Neuronal stem cell (in vitro differentiated cells): ENCODE results near the gene TRIM67.

Experiments
- DNase-seq: peaks from one replicate; pipeline ENCODE4 v3.0.0-alpha.2; 2013; ENCODE audit warnings: low spot score
- H2AFZ ChIP-seq: one replicate; pipeline ENCODE4 v1.6.1; 2013; ENCODE audit warnings: mild to moderate bottlenecking, low read length, inconsistent platforms
- H2AK5ac ChIP-seq: 2 replicates; pipeline ENCODE4 v1.6.1; 2013; ENCODE audit warnings: low read depth, mild to moderate bottlenecking, inconsistent platforms, low read length, moderate library complexity, mixed read lengths
- H2BK120ac ChIP-seq: 2 replicates; pipeline ENCODE4 v1.6.1; 2013; ENCODE audit warnings: low read depth, mild to moderate bottlenecking, inconsistent platforms, low read length, moderate library complexity, mixed read lengths
- H2BK12ac ChIP-seq: one replicate; pipeline ENCODE4 v1.6.1; 2013; ENCODE audit warnings: low read length, inconsistent platforms
- H2BK15ac ChIP-seq: 2 replicates; pipeline ENCODE4 v1.6.1; 2013; ENCODE audit warnings: mild to moderate bottlenecking, low read length, inconsistent platforms, mixed read lengths
- H2BK5ac ChIP-seq: one replicate; pipeline ENCODE4 v1.6.1; 2013; ENCODE audit warnings: inconsistent platforms, mild to moderate bottlenecking, low read length, moderate library complexity
- H3K14ac ChIP-seq: one replicate; pipeline ENCODE4 v1.6.1; 2013; ENCODE audit warnings: low read length, inconsistent platforms
- H3K18ac ChIP-seq: 2 replicates; pipeline ENCODE4 v1.6.1; 2013; ENCODE audit warnings: low read length, inconsistent platforms
- H3K23ac ChIP-seq: 2 replicates; pipeline ENCODE4 v1.6.1; 2013; ENCODE audit warnings: low read depth, mild to moderate bottlenecking, mixed read lengths, low read length, inconsistent platforms; ENCODE audit not compliant: poor library complexity
- H3K27ac ChIP-seq: replicated peaks from 3 replicates; pipeline ENCODE4 v1.5.1; 2013; ENCODE audit warnings: low read length, inconsistent platforms
- H3K27me3 ChIP-seq, 3 experiments: 2 replicates each; pipeline ENCODE4 v1.6.1; 2013; ENCODE audit warnings: low read length in 3 of 3, mild to moderate bottlenecking in 2 of 3, inconsistent platforms in 1 of 3, low read depth in 1 of 3, mixed read lengths in 1 of 3, moderate library complexity in 1 of 3; ENCODE audit not compliant: control insufficient read depth in 3 of 3, insufficient read depth in 3 of 3
- H3K36me3 ChIP-seq, 2 donors: replicated peaks in 1 of 2; 2 replicates each; pipeline ENCODE4 v1.6.1; 2013; ENCODE audit warnings: low read length in 2 of 2; ENCODE audit not compliant: control insufficient read depth in 2 of 2, insufficient read depth in 2 of 2
- H3K4ac ChIP-seq: 2 replicates; pipeline ENCODE4 v1.6.1; 2013; ENCODE audit warnings: inconsistent platforms, mild to moderate bottlenecking, low read length, moderate library complexity
- H3K4me1 ChIP-seq, 2 donors: 1 replicate in 1 of 2; 2 replicates in 1 of 2; pipeline ENCODE4 v1.6.1; 2013; ENCODE audit warnings: low read length in 2 of 2, low read depth in 1 of 2; ENCODE audit not compliant: control insufficient read depth in 2 of 2, insufficient read depth in 1 of 2
- H3K4me2 ChIP-seq: one replicate; pipeline ENCODE4 v1.6.1; 2013; ENCODE audit warnings: mild to moderate bottlenecking, low read length, inconsistent platforms; ENCODE audit not compliant: insufficient read depth, poor library complexity, severe bottlenecking
- H3K4me3 ChIP-seq, 2 donors: 2 replicates each; pipeline ENCODE4 v1.5.1; 2013; ENCODE audit warnings: low read length in 2 of 2, mild to moderate bottlenecking in 2 of 2, inconsistent platforms in 1 of 2, moderate library complexity in 1 of 2
- H3K79me1 ChIP-seq: one replicate; pipeline ENCODE4 v1.6.1; 2013; ENCODE audit warnings: low read depth, mild to moderate bottlenecking, inconsistent platforms, low read length, moderate library complexity
- H3K9ac ChIP-seq: one replicate; pipeline ENCODE4 v1.6.1; 2013; ENCODE audit warnings: mild to moderate bottlenecking, low read depth, low read length, inconsistent platforms; ENCODE audit not compliant: poor library complexity
- H3K9me3 ChIP-seq, 2 donors: replicated peaks in 1 of 2; 2 replicates each; pipeline versions ENCODE3 to v1.6.1; 2013; ENCODE audit warnings: low read length in 2 of 2, mild to moderate bottlenecking in 2 of 2, inconsistent platforms in 1 of 2, low read depth in 1 of 2, mixed read lengths in 1 of 2, moderate library complexity in 1 of 2; ENCODE audit not compliant: control insufficient read depth in 2 of 2, insufficient read depth in 1 of 2
- H4K8ac ChIP-seq: one replicate; pipeline ENCODE4 v1.6.1; 2013; ENCODE audit warnings: low read depth, mild to moderate bottlenecking, inconsistent platforms, low read length, moderate library complexity
- H4K91ac ChIP-seq: one replicate; pipeline ENCODE4 v1.6.1; 2013; ENCODE audit warnings: low read length, low read depth, mild to moderate bottlenecking, inconsistent platforms; ENCODE audit not compliant: poor library complexity
- WGBS, 2 donors: extraction: QIAGEN DNeasy Blood & Tissue Kit; methylation state at CpG; one replicate each; pipeline ENCODE4 v1.1.7; 2013; ENCODE audit warnings: missing lambda C conversion rate in 2 of 2, mixed read lengths in 1 of 2; ENCODE audit not compliant: insufficient read length in 2 of 2, insufficient replicate concordance in 1 of 2; ENCODE audit errors: extremely low coverage in 2 of 2; 5-methylcytosine and 5-hydroxymethylcytosine counted together

Gene TRIM67

DNA sequence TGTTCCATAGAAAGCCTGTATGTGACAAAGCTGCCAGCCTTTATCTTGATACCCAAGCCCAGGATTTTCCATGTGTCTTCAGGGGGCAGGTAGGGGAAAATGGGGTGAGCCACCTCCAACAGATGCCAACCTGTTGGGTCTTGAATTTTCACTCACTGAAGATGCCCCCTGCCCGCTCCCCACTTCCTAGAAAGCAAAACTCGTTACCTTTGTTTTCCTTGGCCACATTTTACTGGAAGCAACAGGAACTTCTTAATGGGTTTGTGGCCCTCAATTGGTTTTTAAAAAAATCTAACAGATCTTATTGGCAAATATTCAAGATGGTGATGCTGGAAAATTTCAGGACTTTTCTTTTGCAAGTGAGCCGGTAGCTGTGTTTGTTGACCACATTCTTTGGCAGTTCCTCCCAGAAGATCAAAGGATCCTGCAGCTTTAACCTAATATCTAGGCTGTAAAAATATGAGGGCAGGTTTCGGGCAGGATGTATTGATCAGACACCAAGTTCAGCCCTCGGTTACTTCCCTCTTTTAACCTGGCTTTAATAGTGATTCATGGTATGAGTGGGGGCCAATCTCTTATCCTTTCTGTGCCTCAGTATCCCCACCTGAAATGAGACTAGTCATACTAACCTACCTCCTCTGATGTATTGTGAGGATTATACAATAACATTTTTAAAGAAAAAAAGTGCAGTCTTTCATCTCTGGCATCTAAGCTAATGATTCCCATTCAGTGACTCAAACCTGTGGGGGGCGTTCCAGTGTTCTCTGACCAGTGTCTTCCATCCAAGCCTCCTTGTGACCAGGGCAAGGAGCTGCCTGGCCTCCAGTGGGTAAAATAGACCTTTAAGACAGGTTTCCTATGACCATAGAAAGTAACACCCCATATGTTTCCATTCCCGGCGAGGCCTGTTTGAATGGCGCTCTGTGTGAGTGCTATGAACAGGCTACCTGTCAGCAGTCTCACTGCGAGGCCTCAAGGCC is 57.9 kb downstream of the TRIM67 start:
- H2BK120ac ChIP-seq = no peak overlapping the region
- H3K9ac ChIP-seq = no peak overlapping the region
- no peak overlapping the region for H2BK15ac ChIP-seq
- H2AFZ ChIP-seq = no peak overlapping the region
- no peak overlapping the region for H3K27ac ChIP-seq
- H3K4me1 ChIP-seq = peaks cover 0 to 3% of the 10 kb centered on the region in 2 donors
- no peak overlapping the region for H2AK5ac ChIP-seq
- H4K91ac ChIP-seq = no peak overlapping the region
- no peaks in the 10 kb centered on the region for H3K9me3 ChIP-seq
- no peaks in the 10 kb centered on the region for H3K79me1 ChIP-seq
- no CpG with 5 or more reads among the region's 10 CpGs for WGBS, 2 donors
- no peak overlapping the region for H2BK5ac ChIP-seq
- no peak overlapping the region for H3K18ac ChIP-seq
- no peak for DNase-seq
- no peak overlapping the region for H4K8ac ChIP-seq
- no peak overlapping the region for H3K4me2 ChIP-seq
- no peak overlapping the region for H3K4ac ChIP-seq
- peaks cover 4 to 17% of the 10 kb centered on the region in 2 donors for H3K36me3 ChIP-seq
- no peak overlapping the region for H3K23ac ChIP-seq
- H3K14ac ChIP-seq = no peak overlapping the region
- H3K27me3 ChIP-seq = peaks cover 0 to 10% (median 0%) of the 10 kb centered on the region in 3 experiments
- no peak overlapping the region for H3K4me3 ChIP-seq
- H2BK12ac ChIP-seq = no peak overlapping the region

- no peak overlapping the region for H3K27ac ChIP-seq
- no peak overlapping the region for H2AFZ ChIP-seq
- no peak overlapping the region for H3K4me2 ChIP-seq
- peaks cover 0 to 3% of the 10 kb centered on the region in 2 donors for H3K4me1 ChIP-seq
- peaks cover 0 to 5% (median 0%) of the 10 kb centered on the region in 3 experiments for H3K27me3 ChIP-seq
- WGBS, 2 donors = no CpG with 5 or more reads among the region's 11 CpGs
- no peak overlapping the region for H3K4me3 ChIP-seq
- H2BK15ac ChIP-seq = no peak overlapping the region
- peaks cover 6 to 28% of the 10 kb centered on the region in 2 donors for H3K36me3 ChIP-seq
- H2AK5ac ChIP-seq = no peak overlapping the region
- H2BK120ac ChIP-seq = no peak overlapping the region
- H4K8ac ChIP-seq = no peak overlapping the region
- DNase-seq = no peak
- no peak overlapping the region for H3K18ac ChIP-seq
- no peak overlapping the region for H3K23ac ChIP-seq
- H2BK5ac ChIP-seq = no peak overlapping the region
- no peak overlapping the region for H3K9ac ChIP-seq
- no peaks in the 10 kb centered on the region for H3K9me3 ChIP-seq
- H3K79me1 ChIP-seq = no peaks in the 10 kb centered on the region
- no peak overlapping the region for H4K91ac ChIP-seq
- no peak overlapping the region for H2BK12ac ChIP-seq
- no peak overlapping the region for H3K14ac ChIP-seq
- H3K4ac ChIP-seq = no peak overlapping the region
Observed at GRCh38 chr1:231220801-231221200, 58.9 kb downstream of the TRIM67 start.

GRCh38 chr1:231226156-231226555 is 64.3 kb downstream of the TRIM67 start:
- no peak overlapping the region for H4K8ac ChIP-seq
- no peaks in the 10 kb centered on the region for H3K9me3 ChIP-seq
- H2BK12ac ChIP-seq = no peak overlapping the region
- H2BK5ac ChIP-seq = no peak overlapping the region
- no peaks in the 10 kb centered on the region for H3K79me1 ChIP-seq
- no peak overlapping the region for H3K4me2 ChIP-seq
- no peak overlapping the region for H3K18ac ChIP-seq
- no peak overlapping the region for H3K9ac ChIP-seq
- no peak overlapping the region for H2BK15ac ChIP-seq
- no CpG with 5 or more reads among the region's 7 CpGs for WGBS, 2 donors
- no peaks in the 10 kb centered on the region for H3K27me3 ChIP-seq
- H2AFZ ChIP-seq = no peak overlapping the region
- no peak overlapping the region for H4K91ac ChIP-seq
- H3K4ac ChIP-seq = no peak overlapping the region
- H3K23ac ChIP-seq = no peak overlapping the region
- H2AK5ac ChIP-seq = no peak overlapping the region
- no peak overlapping the region for H3K14ac ChIP-seq
- peaks cover 15 to 67% of the 10 kb centered on the region in 2 donors for H3K36me3 ChIP-seq
- H2BK120ac ChIP-seq = no peak overlapping the region
- no peak for DNase-seq
- no peak overlapping the region for H3K27ac ChIP-seq
- no peaks in the 10 kb centered on the region for H3K4me1 ChIP-seq
- H3K4me3 ChIP-seq = no peak overlapping the region

- Histone ChIP-seq H3K4me3 (no peak overlapping the region), H2BK15ac (no peak overlapping the region), H2AK5ac (no peak overlapping the region), H3K4me2 (no peak overlapping the region), H3K4ac (no peak overlapping the region), H3K18ac (no peak overlapping the region), H3K79me1 (no peaks in the 10 kb centered on the region), H3K36me3 (peaks cover 5 to 49% of the 10 kb centered on the region in 2 donors), H3K27ac (no peak overlapping the region), H3K27me3 (no peaks in the 10 kb centered on the region), H3K9ac (no peak overlapping the region), H2BK5ac (no peak overlapping the region), H2BK12ac (no peak overlapping the region), H3K4me1 (no peaks in the 10 kb centered on the region), H3K14ac (no peak overlapping the region), H4K8ac (no peak overlapping the region), H4K91ac (no peak overlapping the region), H3K23ac (no peak overlapping the region), H3K9me3 (no peaks in the 10 kb centered on the region), H2BK120ac (no peak overlapping the region), H2AFZ (no peak overlapping the region)
- no peak for DNase-seq
- no CpG with 5 or more reads among the region's 10 CpGs for WGBS, 2 donors
Observed at GRCh38 chr1:231231511-231231910, 69.7 kb downstream of the TRIM67 start.
